Progenitor cell of endocrine pancreas (in vitro differentiated cells): Measurements from ENCODE around the gene OSBPL3. TPM values are rescaled to one million over a fixed set of nuclear protein-coding genes. Genes with fewer than 3 reads are reported as not detected.

ENCODE experiments used
- DNase-seq: peaks from one replicate; pipeline ENCODE4 v3.0.0; 2021; ENCODE audit warnings: low spot score; ENCODE audit not compliant: unreplicated experiment
- H3K27ac Mint-ChIP-seq: 2 replicates; pipeline ENCODE4 v1.8.0; 2021; ENCODE audit warnings: mild to moderate bottlenecking, moderate library complexity, mixed read lengths
- H3K27me3 Mint-ChIP-seq: 2 replicates; pipeline ENCODE4 v1.8.0; 2021; ENCODE audit warnings: mixed read lengths
- H3K36me3 Mint-ChIP-seq: 2 replicates; pipeline ENCODE4 v1.8.0; 2022; ENCODE audit warnings: mixed read lengths; ENCODE audit not compliant: insufficient read depth
- H3K4me1 Mint-ChIP-seq: 2 replicates; pipeline ENCODE4 v1.8.0; 2021; ENCODE audit warnings: low read depth, mixed read lengths
- H3K4me3 Mint-ChIP-seq: 2 replicates; pipeline ENCODE4 v1.8.0; 2021; ENCODE audit warnings: low read depth, mild to moderate bottlenecking, moderate library complexity, mixed read lengths
- H3K9me3 Mint-ChIP-seq: 2 replicates; pipeline ENCODE4 v1.8.0; 2021; ENCODE audit warnings: low read depth, mixed read lengths
- CTCF ChIP-seq: fragments of 200-600 bp; sonication (generic); IDR thresholded peaks from one replicate; pipeline ENCODE4 v1.5.0; 2021; ENCODE audit warnings: antibody characterized with exemption, mild to moderate bottlenecking; ENCODE audit not compliant: unreplicated experiment
- total RNA-seq: library from RNA; stranded (reverse); gene quantifications from 2 replicates; pipeline ENCODE4 v1.2.1, GENCODE V29; 2021

The OSBPL3 gene
- total RNA-seq, 1 donor from 2014 or later, result 11.6 TPM

GRCh38 chr7:24833549-24833948 lies 146.4 kb downstream of the OSBPL3 start:
- no peaks in the 10 kb centered on the region for H3K36me3 Mint-ChIP-seq
- no peak for DNase-seq
- TF ChIP-seq CTCF, result no peak
- H3K27ac Mint-ChIP-seq, result peak overlapping the region; percentile 76
- H3K4me3 Mint-ChIP-seq, result no peak overlapping the region
- H3K9me3 Mint-ChIP-seq, result no peaks in the 10 kb centered on the region
- no peaks in the 10 kb centered on the region for H3K27me3 Mint-ChIP-seq
- H3K4me1 Mint-ChIP-seq, result peaks cover 2% of the 10 kb centered on the region

- no peak overlapping the region for H3K27ac Mint-ChIP-seq
- no peak overlapping the region for H3K4me3 Mint-ChIP-seq
- TF ChIP-seq CTCF, result no peak
- H3K4me1 Mint-ChIP-seq, result peaks cover 4% of the 10 kb centered on the region
- no peaks in the 10 kb centered on the region for H3K9me3 Mint-ChIP-seq
- no peaks in the 10 kb centered on the region for H3K36me3 Mint-ChIP-seq
- no peaks in the 10 kb centered on the region for H3K27me3 Mint-ChIP-seq
- no peak for DNase-seq
Measured at GRCh38 chr7:24831240-24831639, 148.7 kb downstream of the OSBPL3 start.

- no peak for DNase-seq
- TF ChIP-seq CTCF, result no peak
- no peak overlapping the region for H3K27ac Mint-ChIP-seq
- no peak overlapping the region for H3K4me3 Mint-ChIP-seq
- no peaks in the 10 kb centered on the region for H3K36me3 Mint-ChIP-seq
- H3K4me1 Mint-ChIP-seq, result peaks cover 10% of the 10 kb centered on the region
- H3K27me3 Mint-ChIP-seq, result no peaks in the 10 kb centered on the region
- H3K9me3 Mint-ChIP-seq, result no peaks in the 10 kb centered on the region
Measured at GRCh38 chr7:24830440-24831050, 149.4 kb downstream of the OSBPL3 start.

- Mint-ChIP-seq H3K36me3 (no peaks in the 10 kb centered on the region), H3K4me3 (no peak overlapping the region), H3K27me3 (no peaks in the 10 kb centered on the region), H3K4me1 (peaks cover 17% of the 10 kb centered on the region), H3K9me3 (no peaks in the 10 kb centered on the region), H3K27ac (no peak overlapping the region)
- DNase-seq, result no peak
- TF ChIP-seq CTCF, result no peak
Measured at GRCh38 chr7:24829787-24830186, 150.2 kb downstream of the OSBPL3 start.

GRCh38 chr7:24828891-24829661 lies 150.9 kb downstream of the OSBPL3 start:
- no peak overlapping the region for H3K27ac Mint-ChIP-seq
- H3K27me3 Mint-ChIP-seq, result no peaks in the 10 kb centered on the region
- peaks cover 20% of the 10 kb centered on the region for H3K4me1 Mint-ChIP-seq
- H3K4me3 Mint-ChIP-seq, result no peak overlapping the region
- TF ChIP-seq CTCF, result no peak
- DNase-seq, result no peak
- H3K36me3 Mint-ChIP-seq, result no peaks in the 10 kb centered on the region
- H3K9me3 Mint-ChIP-seq, result no peaks in the 10 kb centered on the region
